Right kidney (tissue), 1 donor: ENCODE results near the gene KIAA1755.

Experiments
- DNase-seq: peaks from one replicate; pipeline ENCODE4 v3.0.0-alpha.2; 2016

KIAA1755 gene

GRCh38 chr20:38237381-38237780, 23.2 kb downstream of the KIAA1755 start:
- no peak for DNase-seq

GRCh38 chr20:38231531-38232121, 28.9 kb downstream of the KIAA1755 start:
- no peak for DNase-seq

- DNase-seq: no peak
Observed at GRCh38 chr20:38230957-38231526, 29.5 kb downstream of the KIAA1755 start.

- DNase-seq: no peak
Observed at GRCh38 chr20:38230253-38230551, 30.3 kb downstream of the KIAA1755 start.

DNA sequence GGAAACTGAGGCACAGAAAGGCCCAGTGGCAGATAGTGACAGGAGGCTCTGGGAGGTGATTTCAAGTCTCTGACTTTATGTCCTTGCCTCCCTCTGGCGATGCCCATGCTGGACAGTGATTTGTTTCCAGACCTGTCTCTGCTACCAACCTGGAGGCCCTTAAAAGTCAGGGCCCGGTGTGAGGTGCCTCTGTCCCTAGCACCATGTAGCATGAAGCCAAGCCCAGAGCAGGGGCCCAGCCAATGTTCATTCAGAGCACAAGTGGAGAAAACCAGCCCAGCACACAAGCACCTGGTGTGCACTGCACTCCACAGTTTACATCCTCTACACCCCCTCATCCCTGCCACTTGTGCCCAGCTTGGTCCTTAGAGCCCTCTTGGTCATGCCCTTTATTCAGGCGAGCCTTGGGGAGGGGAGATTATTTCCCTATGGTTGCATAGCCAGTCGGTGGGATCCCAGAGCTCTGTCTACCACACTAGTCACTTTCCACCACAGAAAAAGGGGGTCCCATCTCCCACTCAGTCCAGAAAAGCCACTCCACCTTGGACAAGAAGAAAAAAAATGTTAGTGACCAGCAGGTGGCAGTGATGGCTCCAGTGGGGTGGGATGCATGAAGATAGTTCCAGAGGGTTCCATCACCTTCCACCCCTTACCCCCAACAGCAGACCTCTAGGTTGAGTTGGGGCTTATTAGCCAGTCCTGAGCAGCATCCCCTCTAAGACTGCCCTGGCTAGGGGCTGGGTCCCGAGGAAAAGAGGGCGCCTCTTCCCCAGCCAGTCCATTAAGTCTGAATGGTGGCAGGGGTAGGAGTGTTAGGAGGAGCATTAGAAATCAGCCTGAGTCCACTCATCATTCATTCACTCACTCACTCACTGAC, 30.9 kb downstream of the KIAA1755 start:
- DNase-seq: no peak

DNA sequence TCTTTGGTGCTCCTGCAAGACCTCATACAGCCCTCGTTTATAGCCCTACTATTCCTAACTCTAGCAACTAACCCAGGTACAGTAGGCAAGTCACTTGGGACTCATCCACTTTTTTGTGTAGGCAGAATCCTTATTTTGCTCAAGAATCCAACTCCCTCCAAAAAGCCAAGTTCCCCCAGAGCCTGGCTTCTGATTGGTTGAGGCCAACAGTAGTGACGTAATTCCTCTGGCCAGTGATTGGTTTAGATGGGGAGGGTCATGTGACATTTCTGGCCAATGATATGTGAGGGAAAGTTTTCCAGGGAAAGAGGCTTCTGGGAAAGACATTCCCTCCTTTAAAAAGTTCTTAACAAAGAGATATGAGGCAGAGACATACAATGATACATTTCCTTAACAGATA, 32.1 kb downstream of the KIAA1755 start:
- no peak for DNase-seq

- no peak for DNase-seq
Observed at GRCh38 chr20:38227420-38228360, 32.8 kb downstream of the KIAA1755 start.

DNA sequence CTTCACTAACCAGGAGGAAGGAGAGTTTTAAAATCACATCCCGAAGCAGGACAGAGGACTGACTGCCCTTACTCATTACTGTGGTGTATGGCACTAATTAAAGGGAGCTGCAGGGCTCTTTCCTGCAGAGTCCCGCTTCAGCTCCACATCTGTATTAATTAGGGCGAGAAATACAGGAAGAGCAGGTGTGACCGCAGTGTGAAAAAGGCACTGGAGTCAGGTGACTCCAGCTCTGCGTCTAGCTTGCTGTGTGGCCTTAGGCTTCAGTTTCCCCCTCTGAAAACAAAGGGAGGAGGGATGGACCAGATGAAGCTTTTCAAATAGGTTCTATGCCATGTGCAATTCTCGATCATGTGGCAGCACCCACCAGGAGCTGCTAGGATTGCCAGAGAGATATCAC, 34.0 kb downstream of the KIAA1755 start:
- DNase-seq: no peak

DNA sequence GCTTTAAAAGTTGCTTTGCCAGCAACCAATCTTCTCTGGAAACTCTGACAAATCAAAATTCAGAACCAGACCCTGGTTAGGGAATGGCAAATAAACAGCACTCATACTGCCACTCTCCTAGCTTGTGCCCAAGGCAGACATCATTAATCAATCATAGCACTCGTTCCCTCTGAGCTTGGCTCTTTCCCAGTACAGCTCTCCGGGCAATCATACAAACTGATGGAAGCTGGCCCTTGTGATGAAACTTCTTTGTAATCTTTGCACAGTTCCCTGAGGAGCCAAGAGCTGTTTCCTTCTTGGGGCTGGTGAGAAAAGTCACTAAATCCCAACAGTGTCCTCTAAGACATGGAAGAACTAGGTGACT, 34.7 kb downstream of the KIAA1755 start:
- no peak for DNase-seq

DNA sequence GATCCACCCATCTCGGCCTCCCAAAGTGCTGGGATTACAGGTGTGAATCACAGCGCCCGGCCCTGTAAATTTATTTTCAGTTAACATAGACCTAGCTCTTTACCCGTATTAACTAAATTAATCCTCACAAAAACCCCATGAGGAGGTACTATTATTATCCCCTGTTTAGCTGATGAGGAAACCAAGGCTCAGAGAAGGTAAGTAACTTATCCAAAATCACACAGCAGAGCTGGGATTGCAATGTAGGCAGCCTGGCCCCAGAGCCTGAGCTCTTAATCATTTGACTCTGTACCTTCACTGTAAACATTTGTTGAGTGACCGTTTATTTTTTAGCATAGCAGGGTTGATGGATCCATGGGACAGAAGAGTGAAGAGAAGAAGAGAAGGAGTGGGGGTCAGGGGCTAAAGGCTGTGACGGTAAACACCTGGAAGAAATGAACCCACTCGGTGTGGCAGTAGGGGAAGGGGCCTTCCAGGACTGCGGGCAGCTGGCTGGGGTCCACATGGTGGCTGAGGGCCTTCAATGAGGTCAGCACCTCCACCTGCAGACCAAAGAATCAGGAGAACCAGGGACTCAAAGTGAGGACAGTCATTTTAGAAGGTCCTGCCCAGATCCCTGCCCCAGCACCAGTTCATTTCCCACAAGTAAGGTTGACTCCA, 35.2 kb downstream of the KIAA1755 start:
- DNase-seq: no peak

GRCh38 chr20:38224531-38224930, 36.0 kb downstream of the KIAA1755 start:
- DNase-seq: no peak

DNA sequence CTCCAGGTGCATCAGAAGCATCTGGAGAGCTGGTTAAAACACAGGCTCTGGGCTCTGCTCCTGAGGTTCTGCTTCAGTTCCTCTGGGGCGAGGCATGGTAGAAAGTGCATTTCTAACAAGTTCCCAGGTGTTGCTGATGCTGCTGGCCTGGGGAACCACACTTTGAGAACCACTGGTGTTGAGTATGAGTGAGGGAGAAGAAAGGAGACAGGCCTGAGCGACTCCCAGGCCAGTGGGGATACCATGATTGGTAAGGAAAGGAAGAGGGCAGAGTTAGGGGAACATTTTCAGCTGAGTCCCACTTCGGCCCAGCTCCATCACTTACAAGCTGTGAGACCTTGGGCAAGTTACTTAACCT, 36.8 kb downstream of the KIAA1755 start:
- DNase-seq: no peak

DNA sequence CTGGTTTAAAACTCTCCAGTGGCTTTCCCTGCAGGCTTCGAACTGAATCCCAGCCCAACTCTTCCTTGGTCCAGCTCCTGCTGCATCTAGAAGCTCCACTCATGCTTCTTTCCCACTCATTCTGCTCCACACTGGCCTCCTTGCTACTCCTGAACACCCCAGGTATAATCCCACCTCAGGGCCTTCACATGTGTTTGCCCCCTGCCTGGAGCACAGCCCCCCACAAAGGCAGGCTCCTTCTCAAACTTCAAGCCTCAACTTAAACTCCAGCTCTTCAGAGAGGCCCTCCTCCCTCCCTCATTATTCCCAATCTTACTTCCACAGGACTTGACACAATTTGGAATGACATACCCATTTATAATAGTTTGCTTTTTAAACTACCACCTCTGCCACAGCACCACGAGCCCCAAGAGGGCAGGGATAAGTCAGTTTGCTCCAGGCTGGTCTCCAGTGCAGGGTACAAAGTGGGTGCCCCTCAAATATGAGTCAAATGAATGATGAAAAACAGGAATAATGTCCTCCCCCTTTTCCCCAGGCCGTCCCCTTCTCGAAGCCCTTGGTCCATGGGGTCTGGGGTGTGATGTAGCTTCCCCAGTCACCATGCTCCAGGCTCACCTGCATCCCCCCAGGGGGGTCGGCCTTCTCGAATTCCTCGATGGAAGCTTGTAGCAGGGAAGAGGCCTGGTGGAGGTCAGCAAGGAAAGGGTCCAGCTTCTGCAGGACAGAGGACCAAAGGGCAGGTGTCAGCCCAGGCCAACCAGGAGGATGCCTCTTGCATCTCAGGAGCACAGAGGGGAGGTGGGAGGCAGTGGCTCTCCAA, 37.4 kb downstream of the KIAA1755 start:
- no peak for DNase-seq

- no peak for DNase-seq
Observed at GRCh38 chr20:38222231-38222922, 38.2 kb downstream of the KIAA1755 start.

DNA sequence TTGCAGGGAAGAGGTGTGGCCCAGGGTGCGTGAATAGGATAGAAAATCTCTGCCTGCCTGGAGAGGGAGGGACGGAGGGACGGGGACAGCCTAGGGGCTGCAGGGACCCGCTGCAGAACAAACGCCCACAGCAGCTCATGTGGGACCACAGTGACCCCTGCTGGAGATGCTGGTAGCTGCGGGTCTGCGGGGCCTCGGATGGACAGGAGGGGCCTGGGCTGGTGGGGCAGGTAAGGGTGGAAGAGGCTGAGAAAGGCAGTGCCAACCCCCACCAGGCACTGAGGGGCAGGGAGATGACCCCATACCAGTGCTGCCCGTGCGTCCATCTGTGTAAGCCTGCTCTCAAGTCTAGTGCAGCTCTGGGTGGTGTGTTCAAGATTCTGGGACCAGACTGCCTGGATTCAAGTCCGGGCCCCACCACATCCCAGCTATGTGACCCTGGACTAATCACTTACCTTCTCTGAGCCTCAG, 39.4 kb downstream of the KIAA1755 start:
- peak; percentile 76 for DNase-seq

DNA sequence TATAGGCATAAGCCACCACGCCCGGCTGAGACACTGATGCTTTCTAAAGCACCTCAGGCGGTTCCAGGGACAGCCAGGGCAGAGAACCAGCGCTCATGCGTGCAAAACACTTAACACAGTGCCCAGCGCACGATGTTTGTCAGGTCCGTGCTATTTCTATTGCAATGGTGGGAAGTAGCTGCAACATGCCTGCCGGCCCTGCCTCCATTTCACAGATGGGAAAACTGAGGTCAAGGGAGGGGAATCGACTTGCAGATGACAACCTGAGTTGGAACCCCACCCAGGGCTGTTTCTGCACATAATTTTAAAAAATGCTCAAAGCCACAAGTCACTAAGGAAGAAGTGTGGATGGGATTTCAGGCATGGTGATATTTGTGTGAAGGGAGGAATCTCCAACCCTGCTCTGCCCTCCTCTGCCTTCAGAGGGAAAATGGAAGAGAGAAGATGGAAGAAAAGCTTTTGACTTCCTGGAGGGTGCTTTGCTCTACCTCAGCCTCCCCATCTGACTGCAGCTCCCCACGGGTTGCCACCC, 39.9 kb downstream of the KIAA1755 start:
- no peak for DNase-seq

DNA sequence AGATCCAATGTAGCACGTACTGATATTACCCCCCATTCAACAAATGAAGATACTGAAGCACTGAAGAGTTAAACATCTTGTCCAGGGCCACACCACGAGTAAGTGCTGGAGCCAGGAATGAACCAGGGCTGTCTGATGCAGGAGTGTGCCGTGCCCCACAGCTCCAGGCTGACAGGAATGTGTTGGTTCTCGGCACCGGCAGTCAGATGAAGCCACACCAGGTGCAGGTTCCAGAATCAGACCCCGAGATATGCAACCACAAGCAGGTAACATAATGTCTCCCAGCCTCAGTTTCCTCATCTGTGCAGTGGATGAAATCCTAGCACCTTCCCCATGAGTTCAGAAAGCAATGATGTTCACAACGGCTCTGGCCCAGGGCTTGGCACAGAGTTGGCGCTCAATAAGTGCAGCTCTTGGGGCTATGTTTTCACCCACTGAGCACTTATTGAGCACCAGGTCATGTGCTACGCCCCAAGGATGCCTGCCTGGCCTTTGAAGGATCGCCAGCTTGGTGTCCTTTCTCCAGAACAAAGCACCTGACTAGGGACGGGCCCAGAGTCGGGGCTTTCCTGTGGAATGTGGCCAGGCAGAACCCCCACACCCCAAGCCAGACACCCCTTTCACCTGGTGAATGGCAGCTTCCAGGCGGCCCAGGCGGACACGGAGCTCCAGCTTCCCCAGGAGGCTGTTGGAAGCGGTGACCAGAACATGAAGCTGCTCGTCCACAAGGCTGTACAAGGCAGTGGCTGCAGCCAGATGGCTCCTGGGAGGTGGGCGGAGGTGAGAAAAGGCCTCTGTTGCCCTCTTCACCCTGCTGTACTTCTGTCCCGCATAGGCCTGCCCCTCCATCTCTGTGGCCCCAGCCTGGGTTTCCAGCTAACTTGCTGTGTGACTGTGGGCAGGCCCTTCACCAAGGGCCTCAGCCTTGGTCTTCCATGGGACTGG, 41.3 kb downstream of the KIAA1755 start:
- no peak for DNase-seq

DNA sequence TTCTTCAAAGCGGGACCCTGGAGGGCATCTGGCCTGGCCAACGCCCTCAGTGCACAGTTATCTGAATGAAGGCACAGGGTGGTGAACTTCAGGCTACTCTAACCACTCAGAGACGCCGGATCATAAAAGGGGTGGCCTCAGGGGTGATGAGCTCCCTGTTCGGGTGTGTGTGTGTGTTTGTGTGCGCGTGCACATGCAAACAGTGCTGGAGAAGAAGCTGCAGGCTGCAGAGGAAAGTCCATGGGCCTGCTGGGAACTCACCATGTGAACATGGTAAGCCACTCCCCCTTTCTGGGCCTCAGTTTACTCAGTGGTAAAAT, 42.0 kb downstream of the KIAA1755 start:
- no peak for DNase-seq

DNA sequence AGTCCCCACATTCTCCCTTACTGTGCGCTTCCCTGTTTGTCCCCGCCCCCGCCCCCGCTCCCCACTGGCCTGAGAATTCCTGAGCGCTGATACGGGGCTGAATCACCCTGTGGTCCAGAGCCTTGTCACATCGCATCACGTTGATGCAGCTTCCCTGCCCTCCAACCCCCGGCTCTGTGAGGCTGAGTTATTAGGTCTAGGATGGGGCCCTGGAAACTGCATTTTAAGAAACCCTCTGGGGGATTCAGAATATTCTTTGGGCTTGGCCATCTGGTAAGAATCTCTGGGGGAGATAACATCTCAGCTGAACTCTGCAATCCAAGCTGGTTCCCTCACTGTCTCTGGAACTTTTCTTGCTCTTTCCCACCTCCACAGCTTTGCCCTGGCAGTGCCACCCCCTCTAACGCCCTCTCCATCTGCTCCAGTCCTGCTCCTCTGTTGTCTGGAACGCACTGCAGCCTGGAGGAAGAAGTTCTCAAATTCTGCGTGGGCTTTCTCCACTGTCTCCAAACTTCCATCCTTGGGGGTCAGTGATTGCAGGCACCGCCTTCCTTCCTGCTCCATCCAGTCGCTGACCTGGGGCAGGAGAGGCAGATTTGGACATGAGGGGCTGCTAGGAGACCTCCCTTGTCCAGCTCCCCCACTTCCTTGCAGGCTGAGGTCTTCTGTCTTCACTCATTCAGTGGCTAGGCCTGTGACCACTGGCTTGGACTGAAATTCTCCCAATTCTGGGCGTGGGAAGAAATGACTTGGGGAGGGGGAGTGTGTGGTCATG, 42.6 kb downstream of the KIAA1755 start:
- no peak for DNase-seq
